Colonic mucosa (tissue), 4 donors: Measurements from ENCODE around the gene PRAC2. TPM values are rescaled to one million over a fixed set of nuclear protein-coding genes. Genes with fewer than 3 reads are reported as not detected.

ENCODE experiments used
- DNase-seq: peaks from one replicate; pipeline ENCODE4 v3.0.0-alpha.2; 2020
- H3K27ac ChIP-seq: fragments of 200-600 bp; one replicate; pipeline ENCODE4 v1.8.0; 2021
- H3K27me3 ChIP-seq: fragments of 200-600 bp; one replicate; pipeline ENCODE4 v1.8.0; 2021
- H3K36me3 ChIP-seq: fragments of 200-600 bp; one replicate; pipeline ENCODE4 v1.8.0; 2021
- H3K4me1 ChIP-seq: fragments of 200-600 bp; one replicate; pipeline ENCODE4 v1.8.0; 2021; ENCODE audit warnings: mild to moderate bottlenecking
- H3K4me3 ChIP-seq: fragments of 200-600 bp; one replicate; pipeline ENCODE4 v1.8.0; 2021
- H3K9ac ChIP-seq, 2 donors: one replicate each; pipeline ENCODE4 v1.7.0; 2013; ENCODE audit warnings: control low read depth in 2 of 2, low read depth in 2 of 2, low read length in 2 of 2
- H3K9me3 ChIP-seq: fragments of 200-600 bp; one replicate; pipeline ENCODE4 v1.8.0; 2021
- intact Hi-C: fragments of 100-400 bp; cut with DNase I; formaldehyde crosslinking; loops from one replicate; pipeline ENCODE4 v1.14.1; 2022
- total RNA-seq, 2 donors: library from RNA; stranded (reverse); fragmentation: NEBNext Ultra II Directional in 1 of 2; extraction: Animal tissue kit (Norgen Biotek cat#: 25700) in 1 of 2; gene quantifications; one replicate each; pipeline ENCODE4 v1.2.1, GENCODE V29; 2021
- TF ChIP-seq, protein P1 (sequence below): fragments of 200-600 bp; IDR thresholded peaks from one replicate; pipeline ENCODE4 v1.8.0; 2022; ENCODE audit warnings: antibody characterized with exemption, mild to moderate bottlenecking
- donor health status: healthy.
- donor health status: DM: no; HTN: no; CAD: no.
- donor health status: DM: no; HTN: no; CAD: no.

The PRAC2 gene
- total RNA-seq, 2 donors from 2014 or later, result 12.9 to 19.4 TPM

DNA sequence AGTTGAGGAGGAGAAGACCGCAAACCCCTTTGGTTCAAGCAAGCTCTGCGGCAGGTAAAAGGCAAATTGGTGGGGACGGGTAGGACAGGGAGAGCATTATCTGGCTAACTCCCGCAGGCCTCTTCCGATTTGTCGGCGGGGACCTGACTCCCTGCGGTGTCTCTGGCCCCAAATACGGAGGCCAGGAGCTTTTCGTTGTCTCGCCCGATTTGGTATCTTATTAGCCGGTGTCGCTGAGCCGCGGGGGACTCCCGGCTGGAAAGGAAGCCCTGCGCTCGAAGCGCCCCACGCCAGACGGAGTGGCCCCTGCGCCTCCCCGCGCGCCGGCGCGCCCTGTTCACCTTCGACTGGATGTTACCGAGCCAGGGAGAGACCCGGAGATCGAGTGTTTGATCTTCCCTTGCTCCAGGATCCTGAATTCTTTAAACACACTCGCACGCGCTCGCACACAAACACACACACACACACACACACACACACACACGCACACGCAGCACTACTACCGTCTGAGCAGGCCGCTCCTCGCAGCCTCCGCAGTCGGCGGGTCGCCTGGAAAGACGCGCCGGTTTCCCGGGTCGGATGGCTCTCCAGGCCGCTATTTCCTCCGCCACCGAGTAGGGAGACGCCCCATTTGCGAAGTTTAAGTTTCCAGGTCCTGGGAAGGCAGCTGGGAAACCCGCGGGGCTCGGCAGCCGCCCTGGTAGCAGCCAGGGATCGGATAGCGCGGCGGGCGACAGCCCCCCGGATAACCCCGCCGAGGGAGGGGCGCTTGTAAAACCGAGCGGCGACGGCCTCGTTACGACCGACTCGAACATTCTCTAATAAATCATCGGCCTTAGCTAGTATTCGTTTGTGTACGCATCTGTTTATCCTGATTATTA, 4.0 kb upstream of the PRAC2 start:
- H3K9me3 ChIP-seq, result no peaks in the 10 kb centered on the region
- TF ChIP-seq, protein P1, sequence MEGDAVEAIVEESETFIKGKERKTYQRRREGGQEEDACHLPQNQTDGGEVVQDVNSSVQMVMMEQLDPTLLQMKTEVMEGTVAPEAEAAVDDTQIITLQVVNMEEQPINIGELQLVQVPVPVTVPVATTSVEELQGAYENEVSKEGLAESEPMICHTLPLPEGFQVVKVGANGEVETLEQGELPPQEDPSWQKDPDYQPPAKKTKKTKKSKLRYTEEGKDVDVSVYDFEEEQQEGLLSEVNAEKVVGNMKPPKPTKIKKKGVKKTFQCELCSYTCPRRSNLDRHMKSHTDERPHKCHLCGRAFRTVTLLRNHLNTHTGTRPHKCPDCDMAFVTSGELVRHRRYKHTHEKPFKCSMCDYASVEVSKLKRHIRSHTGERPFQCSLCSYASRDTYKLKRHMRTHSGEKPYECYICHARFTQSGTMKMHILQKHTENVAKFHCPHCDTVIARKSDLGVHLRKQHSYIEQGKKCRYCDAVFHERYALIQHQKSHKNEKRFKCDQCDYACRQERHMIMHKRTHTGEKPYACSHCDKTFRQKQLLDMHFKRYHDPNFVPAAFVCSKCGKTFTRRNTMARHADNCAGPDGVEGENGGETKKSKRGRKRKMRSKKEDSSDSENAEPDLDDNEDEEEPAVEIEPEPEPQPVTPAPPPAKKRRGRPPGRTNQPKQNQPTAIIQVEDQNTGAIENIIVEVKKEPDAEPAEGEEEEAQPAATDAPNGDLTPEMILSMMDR, result no peak
- no peaks in the 10 kb centered on the region for H3K4me1 ChIP-seq
- H3K27ac ChIP-seq, result peak overlapping the region; percentile 85
- no peak overlapping the region for H3K9ac ChIP-seq
- intact Hi-C loops, result no loop called here
- H3K4me3 ChIP-seq, result peak overlapping the region; percentile 45
- DNase-seq, result peak; percentile 46
- H3K27me3 ChIP-seq, result peaks cover 34% of the 10 kb centered on the region
- no peaks in the 10 kb centered on the region for H3K36me3 ChIP-seq

DNA sequence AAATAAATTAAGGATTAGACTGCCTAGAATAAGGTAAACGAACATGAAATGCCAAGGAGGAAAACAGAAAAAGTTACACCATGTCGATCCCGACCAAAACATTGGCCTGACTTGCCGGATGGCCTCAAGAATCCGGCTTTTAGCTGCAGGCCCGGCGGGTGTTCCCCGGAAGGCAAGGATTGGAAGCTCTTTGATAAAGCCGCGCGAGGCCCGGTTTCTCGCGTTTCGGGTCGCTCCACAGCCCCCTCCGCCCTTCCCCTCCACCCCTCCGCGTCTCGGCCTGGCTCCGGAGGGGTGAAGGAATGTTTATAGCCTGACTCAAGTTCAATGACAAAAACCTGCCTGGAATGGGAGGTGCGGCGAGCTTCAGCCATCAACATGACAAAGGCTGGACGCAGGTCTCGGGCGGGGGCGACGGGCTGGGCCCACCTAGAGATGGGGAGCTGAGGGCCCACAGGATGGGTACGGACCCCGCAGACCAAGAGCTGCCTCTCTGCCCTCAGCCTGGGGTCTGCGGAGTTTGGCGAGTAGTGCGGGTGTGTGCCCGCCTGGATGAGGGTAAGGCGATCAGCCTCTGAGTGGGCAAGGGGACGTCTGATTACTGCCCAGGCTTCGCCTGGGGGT, 3.2 kb upstream of the PRAC2 start:
- DNase-seq, result peak; percentile 63
- H3K4me1 ChIP-seq, result no peaks in the 10 kb centered on the region
- H3K27me3 ChIP-seq, result peaks cover 34% of the 10 kb centered on the region
- H3K9me3 ChIP-seq, result no peaks in the 10 kb centered on the region
- H3K9ac ChIP-seq, result no peak overlapping the region
- no peaks in the 10 kb centered on the region for H3K36me3 ChIP-seq
- H3K27ac ChIP-seq, result peak overlapping the region; percentile 85
- peak overlapping the region; percentile 45 for H3K4me3 ChIP-seq
- intact Hi-C loops, result loop anchor here (5.0 kb wide), 2 partner anchors 77 to 158 kb away; no protein-coding TSS in a partner anchor
- TF ChIP-seq, protein P1, result no peak

DNA sequence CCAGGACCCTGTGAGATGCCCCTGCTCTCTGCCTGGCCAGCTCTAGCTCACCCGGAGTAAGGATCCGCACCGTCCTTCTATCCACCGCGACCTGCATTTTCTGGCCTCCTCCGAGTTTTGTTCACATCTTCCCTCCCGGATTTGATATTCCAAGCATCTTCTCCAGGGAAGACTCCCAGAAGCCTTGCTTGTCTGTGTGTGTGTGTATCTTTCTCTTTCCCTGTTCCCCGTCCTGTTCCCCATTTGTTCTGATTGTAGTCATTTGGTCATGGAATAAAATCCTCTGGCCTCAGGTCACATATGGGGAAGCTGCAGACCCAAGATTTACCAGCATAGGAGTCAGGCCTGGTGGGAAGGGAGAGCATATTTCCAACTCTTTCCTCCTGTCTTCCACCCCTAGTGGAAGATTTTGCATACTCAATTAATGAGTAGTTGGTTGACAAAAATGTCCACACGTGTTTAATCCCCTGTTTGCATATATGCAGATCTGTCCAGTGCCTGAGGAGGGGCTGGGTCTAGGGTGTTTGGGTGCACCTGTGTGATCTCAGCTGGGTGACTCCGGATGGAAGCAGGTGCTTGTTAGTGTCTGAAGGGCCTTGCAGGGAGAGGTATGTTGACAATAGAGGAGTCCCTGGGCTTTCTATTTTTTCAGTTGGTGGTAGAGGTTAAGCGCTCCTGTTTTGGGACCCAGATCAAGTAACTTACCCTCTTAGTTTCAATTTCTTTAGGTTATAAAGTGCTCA, 2.5 kb upstream of the PRAC2 start:
- DNase-seq, result peak; percentile 64
- Histone ChIP-seq H3K4me1 (no peaks in the 10 kb centered on the region), H3K4me3 (peak overlapping the region; percentile 45), H3K36me3 (no peaks in the 10 kb centered on the region), H3K27ac (peak overlapping the region; percentile 85), H3K27me3 (peaks cover 38% of the 10 kb centered on the region), H3K9me3 (no peaks in the 10 kb centered on the region), H3K9ac (no peak overlapping the region)
- TF ChIP-seq, protein P1, result no peak
- intact Hi-C loops, result loop anchor here (5.0 kb wide), 2 partner anchors 78 to 157 kb away; no protein-coding TSS in a partner anchor

DNA sequence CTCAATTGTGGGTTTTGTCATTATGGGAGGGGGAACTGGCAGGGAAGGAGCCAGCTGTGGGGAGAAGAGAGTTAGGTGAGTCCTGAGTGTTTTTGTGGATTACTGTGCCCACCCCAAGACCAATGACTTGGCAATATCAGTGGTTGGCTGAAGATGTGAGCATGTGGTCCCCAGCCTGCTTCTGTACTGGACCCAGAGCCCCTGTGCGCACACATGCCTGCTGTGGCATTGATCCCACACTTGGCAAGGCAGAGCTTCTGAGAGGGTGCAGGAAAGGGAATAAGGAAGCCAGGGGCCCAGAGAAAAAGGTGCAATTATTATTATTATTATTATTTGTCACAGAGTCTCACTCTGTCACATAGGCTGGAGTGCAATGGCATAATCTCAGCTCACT, 2.0 kb upstream of the PRAC2 start:
- intact Hi-C loops, result loop anchor here (5.0 kb wide), 2 partner anchors 79 to 156 kb away; no protein-coding TSS in a partner anchor

More for the DNA sequence above, 2.0 kb upstream of the PRAC2 start:
- peaks cover 43% of the 10 kb centered on the region for H3K27me3 ChIP-seq
- H3K9me3 ChIP-seq, result no peaks in the 10 kb centered on the region
- H3K36me3 ChIP-seq, result no peaks in the 10 kb centered on the region
- no peaks in the 10 kb centered on the region for H3K4me1 ChIP-seq
- H3K27ac ChIP-seq, result peak overlapping the region; percentile 85
- H3K4me3 ChIP-seq, result peak overlapping the region; percentile 45
- no peak overlapping the region for H3K9ac ChIP-seq
- TF ChIP-seq, protein P1, result no peak
- DNase-seq, result peak; percentile 47
